ENCODE measurements around the gene CELSR2. TPM values are rescaled to one million over a fixed set of nuclear protein-coding genes. Genes with fewer than 3 reads are reported as not detected.

Gene CELSR2
- total and polyA plus RNA-seq, 2 of the 8 experiments (the other 6 are each of a cell fraction or from before 2014, with no cell fraction given) = 12.0 to 27.7 TPM

- H3K4me2 ChIP-seq (ENCODE audit: insufficient read depth in 1 of 2, low read depth in 2 of 2, low read length in 2 of 2) = peak overlapping the region in 1 of 2 experiments; percentile 2; a peak in 2 of 4 replicates
- H2AFZ ChIP-seq (ENCODE audit: low read length) = no peak overlapping the region
- no peak overlapping the region; the same call in 1 of the 2 replicates for H2BK5ac ChIP-seq (ENCODE audit: low read depth, low read length)
- peaks cover 20 to 44% (median 31%) of the 10 kb centered on the region in 4 experiments for H3K4me1 ChIP-seq (replicated peaks in 1 of 4; ENCODE audit: control insufficient read depth in 3 of 4, insufficient read depth in 4 of 4, low read length in 3 of 4)
- 88% methylated on average over 3 of the region's 3 CpGs; no CpG with 5 or more reads in 1 of the 2 experiments for WGBS, 2 experiments (ENCODE audit: extremely low coverage in 1 of 2, insufficient coverage in 1 of 2, insufficient read length in 1 of 2, insufficient replicate concordance in 2 of 2, low coverage in 1 of 2, low lambda C conversion rate in 2 of 2, missing lambda C conversion rate in 1 of 2)
- FAIRE-seq = no peak
- 0 out of 7 replicates have a peak overlapping the region, but pooled peaks of 1 of the 4 experiments have one; percentile 11 for H3K9ac ChIP-seq (replicated peaks in 1 of 4; ENCODE audit: extremely low read depth in 1 of 4, low read depth in 3 of 4, low read length in 3 of 4)
- H3K56ac ChIP-seq (replicated peaks; ENCODE audit: insufficient read length, low read depth, low read length) = no peak overlapping the region
- no peak overlapping the region for H3K23ac ChIP-seq (ENCODE audit: insufficient read length)
- 0 out of 2 replicates have a peak, but pooled peaks cover 2% of the 10 kb centered on the region for H3K79me1 ChIP-seq (ENCODE audit: low read depth, low read length)
- H2BK120ac ChIP-seq (replicated peaks; ENCODE audit: low read depth, low read length) = no peak overlapping the region
- no peak overlapping the region for H4K5ac ChIP-seq (ENCODE audit: insufficient read length, low read depth, low read length)
- 0 out of 2 replicates have a peak overlapping the region, but pooled peaks have one; percentile 28 for H2BK12ac ChIP-seq (ENCODE audit: low read depth, low read length)
- no peak overlapping the region for H2BK20ac ChIP-seq (ENCODE audit: low read length)
- no peak overlapping the region for H3K27ac ChIP-seq (ENCODE audit: low read depth, low read length)
- no peak overlapping the region for H3K14ac ChIP-seq (ENCODE audit: insufficient read length)
- H3K18ac ChIP-seq (ENCODE audit: extremely low read depth, low read length) = peak overlapping the region; percentile 51; the same call in 1 of the 2 replicates
- H3K4ac ChIP-seq (replicated peaks; ENCODE audit: insufficient read length, low read depth, low read length) = no peak overlapping the region
- CTCF ChIA-PET (ENCODE audit: partially characterized antibody) = interaction anchor here (0.9 to 28.7 kb wide), 8 partner anchors 10 to 291 kb away, joined by 3 to 651 read pairs (median 19); partner anchors contain the start of genes CELSR2, SARS1 and SORT1
- peaks cover 17 to 61% (median 39%) of the 10 kb centered on the region in 4 experiments for H3K36me3 ChIP-seq (ENCODE audit: control insufficient read depth in 2 of 4, insufficient read depth in 4 of 4, low read length in 3 of 4)
- 0 out of 2 replicates have a peak overlapping the region, but pooled peaks have one; percentile 8 for H2BK15ac ChIP-seq (ENCODE audit: low read length)
- no peaks in the 10 kb centered on the region for H3K9me3 ChIP-seq (ENCODE audit: insufficient read depth in 2 of 2, low read depth in 1 of 2, low read length in 1 of 2)
- H4K91ac ChIP-seq (replicated peaks; ENCODE audit: insufficient read length, low read length) = no peak overlapping the region
- H3K23me2 ChIP-seq (ENCODE audit: low read depth, low read length) = 0 out of 2 replicates have a peak, but pooled peaks cover 3% of the 10 kb centered on the region
- no peak for DNase-seq (ENCODE audit: low read depth in 1 of 2, low spot score in 2 of 2)
- H2AK5ac ChIP-seq (ENCODE audit: low read depth, low read length) = no peak overlapping the region
- H4K20me1 ChIP-seq (replicated peaks in 1 of 2; ENCODE audit: control insufficient read depth in 1 of 2, insufficient read depth in 2 of 2, low read length in 2 of 2) = no peaks in the 10 kb centered on the region
- H3K79me2 ChIP-seq (ENCODE audit: control insufficient read depth in 1 of 2, insufficient read depth in 2 of 2, low read length in 2 of 2) = no peaks in the 10 kb centered on the region
- no peak overlapping the region for H4K8ac ChIP-seq (ENCODE audit: extremely low read depth, insufficient read depth, low read length)
- POLR2A ChIA-PET (ENCODE audit: partially characterized antibody) = interaction anchor here (1.2 to 15.9 kb wide), 3 partner anchors 10 to 23 kb away, joined by 5 to 252 read pairs (median 6); partner anchors contain the start of genes CELSR2 and SARS1
- H3K4me3 ChIP-seq (ENCODE audit: extremely low read depth in 1 of 4, insufficient read depth in 2 of 4, low read depth in 3 of 4, low read length in 4 of 4) = no peak overlapping the region
- H3K27me3 ChIP-seq (replicated peaks in 1 of 4; ENCODE audit: control insufficient read depth in 3 of 4, extremely low read depth in 1 of 4, insufficient read depth in 3 of 4, low read length in 3 of 4) = no peaks in the 10 kb centered on the region
- TF ChIP-seq FOSL1 (IDR thresholded peaks at IDR 0.05; ENCODE audit: insufficient read depth, low read depth, low read length) (no peak), CBX8 (IDR thresholded peaks at IDR 0.05; ENCODE audit: borderline replicate concordance, low read depth, low read length) (no peak), POLR2AphosphoS5 (IDR thresholded peaks at IDR 0.05; ENCODE audit: low read depth, low read length) (no peak), BRCA1 (IDR thresholded peaks at IDR 0.05; ENCODE audit: low read depth, low read length) (no peak), SP2 (IDR thresholded peaks at IDR 0.05; ENCODE audit: low read length) (no peak), KDM5A (IDR thresholded peaks at IDR 0.05; ENCODE audit: low read length) (no peak), HDAC6 (IDR thresholded peaks at IDR 0.05; ENCODE audit: low read depth, low read length) (no peak), RAD21 (IDR thresholded peaks at IDR 0.05 in 1 of 2, conservative IDR thresholded peaks at IDR 0.05 in 1 of 2; ENCODE audit: low read depth in 2 of 2, low read length in 2 of 2) (no peak)
- TF ChIP-seq, protein P1, sequence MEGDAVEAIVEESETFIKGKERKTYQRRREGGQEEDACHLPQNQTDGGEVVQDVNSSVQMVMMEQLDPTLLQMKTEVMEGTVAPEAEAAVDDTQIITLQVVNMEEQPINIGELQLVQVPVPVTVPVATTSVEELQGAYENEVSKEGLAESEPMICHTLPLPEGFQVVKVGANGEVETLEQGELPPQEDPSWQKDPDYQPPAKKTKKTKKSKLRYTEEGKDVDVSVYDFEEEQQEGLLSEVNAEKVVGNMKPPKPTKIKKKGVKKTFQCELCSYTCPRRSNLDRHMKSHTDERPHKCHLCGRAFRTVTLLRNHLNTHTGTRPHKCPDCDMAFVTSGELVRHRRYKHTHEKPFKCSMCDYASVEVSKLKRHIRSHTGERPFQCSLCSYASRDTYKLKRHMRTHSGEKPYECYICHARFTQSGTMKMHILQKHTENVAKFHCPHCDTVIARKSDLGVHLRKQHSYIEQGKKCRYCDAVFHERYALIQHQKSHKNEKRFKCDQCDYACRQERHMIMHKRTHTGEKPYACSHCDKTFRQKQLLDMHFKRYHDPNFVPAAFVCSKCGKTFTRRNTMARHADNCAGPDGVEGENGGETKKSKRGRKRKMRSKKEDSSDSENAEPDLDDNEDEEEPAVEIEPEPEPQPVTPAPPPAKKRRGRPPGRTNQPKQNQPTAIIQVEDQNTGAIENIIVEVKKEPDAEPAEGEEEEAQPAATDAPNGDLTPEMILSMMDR (IDR thresholded peaks at IDR 0.05; ENCODE audit: control extremely low read depth in 1 of 3, insufficient read depth in 1 of 3, low read depth in 1 of 3, low read length in 3 of 3) = no peak
- TF ChIP-seq, protein P2, sequence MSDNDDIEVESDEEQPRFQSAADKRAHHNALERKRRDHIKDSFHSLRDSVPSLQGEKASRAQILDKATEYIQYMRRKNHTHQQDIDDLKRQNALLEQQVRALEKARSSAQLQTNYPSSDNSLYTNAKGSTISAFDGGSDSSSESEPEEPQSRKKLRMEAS (IDR thresholded peaks at IDR 0.05) = no peak
These were observed 11.8 kb upstream of the CELSR2 start for GRCh38 chr1:109237512-109237911.

Measured in H1 (cell line).